DMS53 treated with DMSO at 0.1 percent for 48 hours (cell line): ENCODE measurements around the gene OLFM1.
"Not testable (repeated sequence)": the region's sequence is repeated elsewhere in the genome, so short reads cannot be mapped to it uniquely, and the experiment has no call there.

Experiments used
- DNase-seq: peaks from one replicate; lab custom pipeline; 2025; ENCODE audit not compliant: unreplicated experiment; lab: John Stamatoyannopoulos, UW

The OLFM1 gene

GRCh38 chr9:135056541-135056940, 30.9 kb upstream of the OLFM1 start:
- no peak for DNase-seq

- DNase-seq: no peak
These were observed 26.9 kb upstream of the OLFM1 start for GRCh38 chr9:135060461-135061116.

GRCh38 chr9:135061441-135061840, 26.0 kb upstream of the OLFM1 start:
- no peak for DNase-seq

GRCh38 chr9:135062254-135062653, 25.2 kb upstream of the OLFM1 start:
- no peak for DNase-seq

GRCh38 chr9:135063466-135063865, 24.0 kb upstream of the OLFM1 start:
- not testable (repeated sequence) for DNase-seq

- not testable (repeated sequence) for DNase-seq
These were observed 23.6 kb upstream of the OLFM1 start for GRCh38 chr9:135063888-135064287.

GRCh38 chr9:135065151-135065550, 22.3 kb upstream of the OLFM1 start:
- no peak for DNase-seq

- DNase-seq: no peak
These were observed 21.7 kb upstream of the OLFM1 start for GRCh38 chr9:135065804-135066203.

GRCh38 chr9:135066291-135066690, 21.2 kb upstream of the OLFM1 start:
- DNase-seq: no peak

- DNase-seq: no peak
These were observed 20.3 kb upstream of the OLFM1 start for GRCh38 chr9:135067096-135067710.

- DNase-seq: no peak
These were observed 18.6 kb upstream of the OLFM1 start for GRCh38 chr9:135068776-135069415.

- DNase-seq: no peak
These were observed 17.8 kb upstream of the OLFM1 start for GRCh38 chr9:135069558-135070197.

- DNase-seq: no peak
These were observed 17.1 kb upstream of the OLFM1 start for GRCh38 chr9:135070198-135070951.

- DNase-seq: no peak
These were observed 16.3 kb upstream of the OLFM1 start for GRCh38 chr9:135070964-135071735.

GRCh38 chr9:135073081-135073740, 14.3 kb upstream of the OLFM1 start:
- DNase-seq: no peak

- DNase-seq: no peak
These were observed 13.6 kb upstream of the OLFM1 start for GRCh38 chr9:135073741-135074305.

GRCh38 chr9:135074354-135075233, 12.9 kb upstream of the OLFM1 start:
- no peak for DNase-seq

- no peak for DNase-seq
These were observed 12.0 kb upstream of the OLFM1 start for GRCh38 chr9:135075234-135076142.
